Sigmoid colon (tissue), 3 donors: Measurements from ENCODE around the gene SH3GL2.

ENCODE experiments used
- CTCF ChIP-seq, 4 experiments: fragments of 450-650 bp in 3 of 4; fragments of 200-600 bp in 1 of 4; IDR thresholded peaks; one replicate each; pipeline ENCODE4 v1.5.1; 2016 to 2019; ENCODE audit warnings: antibody characterized with exemption in 4 of 4, mild to moderate bottlenecking in 3 of 4, moderate library complexity in 2 of 4
- POLR2A ChIP-seq, 2 donors: fragments of 450-650 bp; IDR thresholded peaks; one replicate each; pipeline ENCODE4 v1.6.1; 2016; ENCODE audit warnings: antibody characterized with exemption in 2 of 2, mild to moderate bottlenecking in 2 of 2, moderate library complexity in 2 of 2

- no peak for TF ChIP-seq CTCF (IDR thresholded peaks at IDR 0.05)
- TF ChIP-seq POLR2A (IDR thresholded peaks at IDR 0.05), result no peak
These were observed 115.5 kb downstream of the SH3GL2 start for GRCh38 chr9:17694336-17694735.
